HepG2 (cell line): ENCODE measurements around the gene TXN2. TPM values are rescaled to one million over a fixed set of nuclear protein-coding genes. Genes with fewer than 3 reads are reported as not detected.

ENCODE experiments used
- AGO1 ChIP-seq: fragments of 200-400 bp; formaldehyde crosslinking; IDR thresholded peaks from 2 replicates; pipeline ENCODE4 v1.6.1; 2017; ENCODE audit warnings: mild to moderate bottlenecking, low read depth, low read length, moderate library complexity; ENCODE audit not compliant: poor library complexity, severe bottlenecking
- CEBPZ ChIP-seq: IDR thresholded peaks from 2 replicates; pipeline ENCODE4 v1.6.1; 2012; ENCODE audit warnings: low read length, improper control_type of control experiment
- DNMT1 ChIP-seq: sonication (generic); formaldehyde crosslinking; IDR thresholded peaks from 2 replicates; pipeline ENCODE4 v1.5.1; 2020; ENCODE audit warnings: mild to moderate bottlenecking, missing genetic modification reagents
- ETV6 ChIP-seq: sonication (generic); formaldehyde crosslinking; conservative IDR thresholded peaks from 2 replicates; pipeline ENCODE4 v1.4.0; 2020; ENCODE audit warnings: missing genetic modification reagents
- HNRNPK ChIP-seq: fragments of 200-400 bp; formaldehyde crosslinking; IDR thresholded peaks from 2 replicates; pipeline ENCODE4 v1.6.1; 2018; ENCODE audit warnings: low read length, low read depth, moderate library complexity, mild to moderate bottlenecking; ENCODE audit not compliant: poor library complexity, severe bottlenecking
- POLR2AphosphoS2 ChIP-seq: IDR thresholded peaks from 2 replicates; pipeline ENCODE4 v1.6.1; 2011; ENCODE audit warnings: low read depth, low read length, improper control_type of control experiment
- SOX13 ChIP-seq, 3 experiments: fragments of 450-650 bp in 1 of 3; sonication (generic) in 1 of 3; formaldehyde crosslinking in 1 of 3; IDR thresholded peaks in 2 of 3; conservative IDR thresholded peaks in 1 of 3; 2 replicates each; pipeline versions ENCODE4 v1.5.0 to v1.6.1; 2016 to 2020; ENCODE audit warnings: antibody characterized with exemption in 1 of 3, mild to moderate bottlenecking in 1 of 3, missing compliant biosample characterization in 1 of 3, missing genetic modification reagents in 1 of 3, moderate library complexity in 1 of 3
- TARDBP ChIP-seq: sonication (generic); formaldehyde crosslinking; IDR thresholded peaks from 2 replicates; pipeline ENCODE4 v1.8.0; 2022; ENCODE audit warnings: mild to moderate bottlenecking, missing genetic modification reagents
- TOE1 ChIP-seq: sonication (generic); formaldehyde crosslinking; IDR thresholded peaks from 2 replicates; pipeline ENCODE4 v1.4.0; 2020; ENCODE audit warnings: mild to moderate bottlenecking, missing genetic modification reagents
- YEATS2 ChIP-seq: sonication (generic); formaldehyde crosslinking; IDR thresholded peaks from 2 replicates; pipeline ENCODE4 v1.4.0; 2020; ENCODE audit warnings: missing genetic modification reagents, borderline replicate concordance
- ZNF234 ChIP-seq: sonication (generic); formaldehyde crosslinking; conservative IDR thresholded peaks from 2 replicates; pipeline ENCODE4 v1.5.1; 2020; ENCODE audit warnings: mild to moderate bottlenecking, missing genetic modification reagents
- polyA plus RNA-seq, 8 experiments: library from polyadenylated mRNA; depleted of rRNA in 3 of 8; stranded (reverse) in 7 of 8; unstranded in 1 of 8; fragments of >200 nt; fragmentation: Illumina TruSeq in 4 of 8; extraction: Trizol in 4 of 8; gene quantifications; 2 replicates each; pipeline versions ENCODE4 v1.2.1 to v1.2.3, GENCODE V29; 2011 to 2016; ENCODE audit warnings: low read depth in 4 of 8, missing spikeins in 1 of 8, mixed read lengths in 1 of 8; ENCODE audit not compliant: insufficient read depth in 1 of 8
- total RNA-seq, 5 experiments: library from RNA; depleted of rRNA; stranded (reverse); fragments of >200 nt; fragmentation: Illumina TruSeq; extraction: Trizol; gene quantifications; 2 replicates each; pipeline ENCODE4 v1.2.3, GENCODE V29; 2016; ENCODE audit warnings: low read depth in 1 of 5
- TF ChIP-seq, protein P1 (sequence below), 2 experiments: sonication (generic) in 1 of 2; formaldehyde crosslinking in 1 of 2; IDR thresholded peaks; 2 replicates each; pipeline versions ENCODE4 v1.6.1 to v1.9.0; 2014 to 2022; ENCODE audit warnings: antibody characterized with exemption in 1 of 2, borderline replicate concordance in 1 of 2, inconsistent platforms in 1 of 2, low read depth in 1 of 2, missing genetic modification reagents in 1 of 2
- TF ChIP-seq, protein P2 (sequence below): sonication (generic); formaldehyde crosslinking; IDR thresholded peaks from 2 replicates; pipeline ENCODE4 v1.5.0; 2020; ENCODE audit warnings: missing genetic modification reagents
- TF ChIP-seq, protein P3 (sequence below): IDR thresholded peaks from 2 replicates; pipeline ENCODE4 v1.6.1; 2016; ENCODE audit warnings: low read depth

The TXN2 gene
- total and polyA plus RNA-seq, 2 of the 13 experiments (the other 11 are each of a cell fraction or from before 2014, with no cell fraction given): 41.4 to 109 TPM

- no peak for TF ChIP-seq CEBPZ
- TF ChIP-seq, protein P1, sequence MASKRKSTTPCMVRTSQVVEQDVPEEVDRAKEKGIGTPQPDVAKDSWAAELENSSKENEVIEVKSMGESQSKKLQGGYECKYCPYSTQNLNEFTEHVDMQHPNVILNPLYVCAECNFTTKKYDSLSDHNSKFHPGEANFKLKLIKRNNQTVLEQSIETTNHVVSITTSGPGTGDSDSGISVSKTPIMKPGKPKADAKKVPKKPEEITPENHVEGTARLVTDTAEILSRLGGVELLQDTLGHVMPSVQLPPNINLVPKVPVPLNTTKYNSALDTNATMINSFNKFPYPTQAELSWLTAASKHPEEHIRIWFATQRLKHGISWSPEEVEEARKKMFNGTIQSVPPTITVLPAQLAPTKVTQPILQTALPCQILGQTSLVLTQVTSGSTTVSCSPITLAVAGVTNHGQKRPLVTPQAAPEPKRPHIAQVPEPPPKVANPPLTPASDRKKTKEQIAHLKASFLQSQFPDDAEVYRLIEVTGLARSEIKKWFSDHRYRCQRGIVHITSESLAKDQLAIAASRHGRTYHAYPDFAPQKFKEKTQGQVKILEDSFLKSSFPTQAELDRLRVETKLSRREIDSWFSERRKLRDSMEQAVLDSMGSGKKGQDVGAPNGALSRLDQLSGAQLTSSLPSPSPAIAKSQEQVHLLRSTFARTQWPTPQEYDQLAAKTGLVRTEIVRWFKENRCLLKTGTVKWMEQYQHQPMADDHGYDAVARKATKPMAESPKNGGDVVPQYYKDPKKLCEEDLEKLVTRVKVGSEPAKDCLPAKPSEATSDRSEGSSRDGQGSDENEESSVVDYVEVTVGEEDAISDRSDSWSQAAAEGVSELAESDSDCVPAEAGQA (IDR thresholded peaks at IDR 0.05; ENCODE audit: low read depth): no peak
- TF ChIP-seq, protein P1 (CRISPR knock-in tag; IDR thresholded peaks at IDR 0.05; ENCODE audit: borderline replicate concordance): no peak
- peak; percentile 91 for TF ChIP-seq TARDBP (CRISPR knock-in tag)
- TF ChIP-seq POLR2AphosphoS2: no peak
- peak; percentile 27; the same call in 1 of the 2 replicates for TF ChIP-seq YEATS2 (CRISPR knock-in tag)
- TF ChIP-seq, protein P2, sequence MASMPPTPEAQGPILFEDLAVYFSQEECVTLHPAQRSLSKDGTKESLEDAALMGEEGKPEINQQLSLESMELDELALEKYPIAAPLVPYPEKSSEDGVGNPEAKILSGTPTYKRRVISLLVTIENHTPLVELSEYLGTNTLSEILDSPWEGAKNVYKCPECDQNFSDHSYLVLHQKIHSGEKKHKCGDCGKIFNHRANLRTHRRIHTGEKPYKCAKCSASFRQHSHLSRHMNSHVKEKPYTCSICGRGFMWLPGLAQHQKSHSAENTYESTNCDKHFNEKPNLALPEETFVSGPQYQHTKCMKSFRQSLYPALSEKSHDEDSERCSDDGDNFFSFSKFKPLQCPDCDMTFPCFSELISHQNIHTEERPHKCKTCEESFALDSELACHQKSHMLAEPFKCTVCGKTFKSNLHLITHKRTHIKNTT (CRISPR knock-in tag): no peak
- TF ChIP-seq DNMT1 (CRISPR knock-in tag): no peak
- TF ChIP-seq AGO1: peak; percentile 40
- TF ChIP-seq SOX13 (IDR thresholded peaks at IDR 0.05): peak; percentile 74
- peak in 1 of 2 experiments; percentile 87; a peak in 2 of 4 replicates for TF ChIP-seq SOX13 (CRISPR knock-in tag; conservative IDR thresholded peaks at IDR 0.05 in 1 of 2, IDR thresholded peaks at IDR 0.05 in 1 of 2)
- TF ChIP-seq HNRNPK: peak; percentile 89
- TF ChIP-seq ETV6 (CRISPR knock-in tag): 0 out of 2 replicates have a peak, but pooled peaks have one; percentile 36
- no peak for TF ChIP-seq TOE1 (CRISPR knock-in tag)
- no peak for TF ChIP-seq ZNF234 (CRISPR knock-in tag)
- TF ChIP-seq, protein P3, sequence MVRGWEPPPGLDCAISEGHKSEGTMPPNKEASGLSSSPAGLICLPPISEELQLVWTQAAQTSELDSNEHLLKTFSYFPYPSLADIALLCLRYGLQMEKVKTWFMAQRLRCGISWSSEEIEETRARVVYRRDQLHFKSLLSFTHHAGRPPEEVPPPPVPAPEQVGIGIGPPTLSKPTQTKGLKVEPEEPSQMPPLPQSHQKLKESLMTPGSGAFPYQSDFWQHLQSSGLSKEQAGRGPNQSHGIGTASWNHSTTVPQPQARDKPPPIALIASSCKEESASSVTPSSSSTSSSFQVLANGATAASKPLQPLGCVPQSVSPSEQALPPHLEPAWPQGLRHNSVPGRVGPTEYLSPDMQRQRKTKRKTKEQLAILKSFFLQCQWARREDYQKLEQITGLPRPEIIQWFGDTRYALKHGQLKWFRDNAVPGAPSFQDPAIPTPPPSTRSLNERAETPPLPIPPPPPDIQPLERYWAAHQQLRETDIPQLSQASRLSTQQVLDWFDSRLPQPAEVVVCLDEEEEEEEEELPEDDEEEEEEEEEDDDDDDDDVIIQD (CRISPR knock-in tag): 0 out of 2 replicates have a peak, but pooled peaks have one; percentile 51
Measured at GRCh38 chr22:36433318-36434231, 47.9 kb downstream of the TXN2 start (continued).
